T-helper 1 cell treated with Interleukin-12 subunit alpha and Interleukin-12 subunit beta and Interleukin-4 antibody, amounts not matched to agents 30 ng/mL and 1 ng/mL, for 36 hours (primary cell): ENCODE results near the gene SORD. TPM values are rescaled to one million over a fixed set of nuclear protein-coding genes. Genes with fewer than 3 reads are reported as not detected.
"Not testable (repeated sequence)": the region's sequence is repeated elsewhere in the genome, so short reads cannot be mapped to it uniquely, and the experiment has no call there.

Experiments used
- intact Hi-C: fragments of 100-400 bp; cut with micrococcal nuclease; formaldehyde crosslinking; loops from one replicate; pipeline ENCODE4 v1.15.1; 2024
- total RNA-seq: library from RNA; stranded (reverse); gene quantifications from 2 replicates; pipeline ENCODE4 v1.2.3, GENCODE V29; 2022

SORD gene
- total RNA-seq, 1 donor from 2014 or later, result 6.8 TPM

GRCh38 chr15:45023659-45024225 lies 747 bp downstream of the SORD start:
- intact Hi-C loops, result loop anchor here (1.0 to 10.0 kb wide), 5 partner anchors 139 to 596 kb away; partner anchors contain the start of genes CTDSPL2 and SPG11

- intact Hi-C loops, result loop anchor here (5.0 to 10.0 kb wide), 3 partner anchors 140 to 360 kb away; partner anchors contain the start of gene SPG11
These were observed 1.7 kb downstream of the SORD start for GRCh38 chr15:45024649-45025048.

- intact Hi-C loops, result loop anchor here (10.0 kb wide), 2 partner anchors 141 to 361 kb away; partner anchors contain the start of gene SPG11
These were observed 2.6 kb downstream of the SORD start for GRCh38 chr15:45025627-45026026.

GRCh38 chr15:45026651-45027190 lies 3.7 kb downstream of the SORD start:
- intact Hi-C loops, result loop anchor here (10.0 kb wide), 2 partner anchors 142 to 362 kb away; partner anchors contain the start of gene SPG11

GRCh38 chr15:45027220-45027619 lies 4.2 kb downstream of the SORD start:
- intact Hi-C loops, result loop anchor here (10.0 kb wide), 2 partner anchors 142 to 362 kb away; partner anchors contain the start of gene SPG11

GRCh38 chr15:45030743-45031142 lies 7.7 kb downstream of the SORD start:
- intact Hi-C loops, result loop anchor here (2.0 kb wide), 1 partner anchor 176 kb away; no protein-coding TSS in a partner anchor

GRCh38 chr15:45031522-45032028 lies 8.6 kb downstream of the SORD start:
- intact Hi-C loops, result loop anchor here (2.0 kb wide), 1 partner anchor 177 kb away; no protein-coding TSS in a partner anchor

- intact Hi-C loops, result not testable (repeated sequence)
These were observed 9.5 kb downstream of the SORD start for GRCh38 chr15:45032501-45032900.

GRCh38 chr15:45034087-45034486 lies 11.1 kb downstream of the SORD start:
- intact Hi-C loops, result not testable (repeated sequence)

- intact Hi-C loops, result loop anchor here (5.0 kb wide), 2 partner anchors 247 to 297 kb away; partner anchors contain the start of gene TRIM69
These were observed 11.8 kb downstream of the SORD start for GRCh38 chr15:45034600-45035375.

- intact Hi-C loops, result loop anchor here (1.0 to 5.0 kb wide), 5 partner anchors 69 to 459 kb away; partner anchors contain the start of gene TRIM69
These were observed 14.1 kb downstream of the SORD start for GRCh38 chr15:45036812-45037781.

- intact Hi-C loops, result loop anchor here (1.0 to 5.0 kb wide), 5 partner anchors 70 to 460 kb away; partner anchors contain the start of gene TRIM69
These were observed 14.9 kb downstream of the SORD start for GRCh38 chr15:45037936-45038335.

GRCh38 chr15:45040396-45040795 lies 17.4 kb downstream of the SORD start:
- intact Hi-C loops, result not testable (repeated sequence)

GRCh38 chr15:45041538-45041937 lies 18.5 kb downstream of the SORD start:
- intact Hi-C loops, result not testable (repeated sequence)

GRCh38 chr15:45042859-45043258 lies 19.9 kb downstream of the SORD start:
- intact Hi-C loops, result not testable (repeated sequence)

- intact Hi-C loops, result not testable (repeated sequence)
These were observed 21.3 kb downstream of the SORD start for GRCh38 chr15:45044270-45044669.

GRCh38 chr15:45048449-45048793 lies 25.4 kb downstream of the SORD start:
- intact Hi-C loops, result not testable (repeated sequence)

- intact Hi-C loops, result no loop called here
These were observed 26.0 kb downstream of the SORD start for GRCh38 chr15:45048794-45049631.

- intact Hi-C loops, result no loop called here
These were observed 27.6 kb downstream of the SORD start for GRCh38 chr15:45050587-45050986.
